Ramos (cell line): ENCODE results near the gene CACNA1C.

Source experiments
- in situ Hi-C: fragments of 300-500 bp; cut with MboI; formaldehyde crosslinking; loops from one replicate; pipeline ENCODE4 v1.14.3; 2022; ENCODE audit warnings: low sequenced_read_pairs; ENCODE audit not compliant: unreplicated experiment

CACNA1C gene

DNA sequence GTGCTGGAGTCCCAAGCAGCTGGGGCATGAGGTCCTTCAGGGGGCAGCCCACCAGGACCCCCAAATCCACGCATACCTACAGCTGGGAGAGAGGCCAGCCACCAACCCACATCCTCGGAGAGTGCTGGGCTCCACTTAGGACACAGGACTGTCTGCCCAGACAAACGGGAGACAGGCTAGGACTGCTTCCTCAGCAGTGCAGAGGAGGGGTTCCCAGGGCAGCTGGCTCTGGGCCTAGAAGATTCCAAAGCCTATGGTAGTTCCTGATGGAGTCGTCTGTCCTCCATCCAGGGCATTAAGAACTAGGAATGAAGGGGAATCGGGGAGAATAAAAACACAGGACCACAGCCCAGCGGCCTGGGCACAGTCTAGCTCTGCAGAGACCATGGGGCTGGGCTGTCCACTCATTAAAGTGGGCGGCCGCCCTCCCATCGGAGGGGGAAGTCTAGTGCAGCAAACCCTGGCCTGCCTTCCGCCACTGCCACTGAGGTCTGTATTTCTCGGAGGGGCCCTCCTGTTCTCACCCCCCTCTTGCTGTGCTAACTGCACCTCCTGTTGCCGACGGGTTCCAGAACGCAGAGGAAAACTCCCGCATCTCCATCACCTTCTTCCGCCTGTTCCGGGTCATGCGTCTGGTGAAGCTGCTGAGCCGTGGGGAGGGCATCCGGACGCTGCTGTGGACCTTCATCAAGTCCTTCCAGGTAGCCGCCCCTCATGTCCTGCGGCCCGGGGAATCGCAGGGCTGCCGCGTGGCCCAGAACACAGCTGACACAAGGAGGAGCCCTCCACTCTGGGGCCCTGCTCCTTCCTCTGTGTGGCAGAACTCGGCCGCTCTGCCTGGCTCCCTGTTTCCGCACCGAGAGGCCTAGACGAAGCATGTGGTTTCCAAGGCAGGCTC is 598.5 kb downstream of the CACNA1C start:
- in situ Hi-C loops, result no loop called here

- in situ Hi-C loops, result no loop called here
These were observed 599.2 kb downstream of the CACNA1C start for GRCh38 chr12:2652011-2652400.

GRCh38 chr12:2652401-2653081 is 599.8 kb downstream of the CACNA1C start:
- in situ Hi-C loops, result no loop called here

- in situ Hi-C loops, result no loop called here
These were observed 600.7 kb downstream of the CACNA1C start for GRCh38 chr12:2653461-2653965.

DNA sequence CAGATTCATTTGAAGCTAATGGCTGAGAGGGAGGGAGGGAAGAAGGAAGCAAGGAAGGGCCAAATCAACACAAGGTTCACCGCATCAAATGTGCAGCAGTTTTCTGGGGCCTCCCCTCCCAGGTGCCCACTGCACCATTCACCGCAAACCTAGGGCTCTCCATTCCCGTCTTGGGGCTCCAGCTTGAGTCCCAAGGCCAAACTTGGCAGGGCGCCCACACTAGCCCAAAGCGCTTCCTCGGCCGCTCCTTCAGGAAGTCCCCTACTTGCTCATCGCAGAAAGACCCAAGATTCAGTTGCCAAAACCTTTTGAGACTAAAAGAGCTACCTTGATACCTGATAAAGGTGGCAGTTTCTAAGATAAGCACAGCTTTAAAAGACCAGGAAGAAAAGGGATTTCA is 601.5 kb downstream of the CACNA1C start:
- in situ Hi-C loops, result no loop called here

- in situ Hi-C loops, result no loop called here
These were observed 602.0 kb downstream of the CACNA1C start for GRCh38 chr12:2654741-2655140.

DNA sequence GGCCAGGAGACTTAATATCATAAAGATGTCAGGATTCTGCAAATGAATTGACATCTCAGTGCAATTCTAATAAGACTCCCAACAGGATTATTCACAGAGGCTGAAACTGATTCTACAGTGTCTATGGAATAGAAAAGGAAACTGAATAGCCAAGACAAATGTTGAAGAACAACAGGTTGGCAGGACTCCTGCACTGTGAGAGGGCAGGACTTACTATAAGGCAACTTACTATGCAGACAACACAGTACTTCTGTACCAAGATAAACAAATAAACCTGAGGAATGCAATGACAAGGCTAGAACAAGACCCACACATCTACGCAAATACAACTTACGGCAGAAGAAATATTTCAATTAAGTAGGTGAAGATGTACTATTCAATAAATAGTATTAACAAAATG is 609.7 kb downstream of the CACNA1C start:
- in situ Hi-C loops, result no loop called here

GRCh38 chr12:2664721-2665577 is 612.2 kb downstream of the CACNA1C start:
- in situ Hi-C loops, result no loop called here

DNA sequence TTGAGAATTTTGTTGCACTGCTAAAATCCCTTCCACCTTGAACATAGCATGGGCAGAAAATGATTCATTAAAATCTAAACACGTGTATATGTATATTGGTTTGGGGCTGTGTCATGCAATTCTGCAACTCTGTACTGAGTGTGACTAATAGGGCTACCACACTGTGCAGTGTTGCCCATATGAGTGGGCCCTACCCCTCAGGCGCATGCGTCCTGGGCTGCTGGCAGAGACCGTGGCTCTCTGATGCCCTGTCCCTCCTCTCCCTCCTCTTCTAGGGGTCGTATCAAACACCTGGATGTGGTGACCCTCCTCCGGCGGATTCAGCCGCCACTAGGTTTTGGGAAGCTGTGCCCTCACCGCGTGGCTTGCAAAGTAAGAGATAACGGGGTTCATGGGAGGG is 613.6 kb downstream of the CACNA1C start:
- in situ Hi-C loops, result no loop called here

DNA sequence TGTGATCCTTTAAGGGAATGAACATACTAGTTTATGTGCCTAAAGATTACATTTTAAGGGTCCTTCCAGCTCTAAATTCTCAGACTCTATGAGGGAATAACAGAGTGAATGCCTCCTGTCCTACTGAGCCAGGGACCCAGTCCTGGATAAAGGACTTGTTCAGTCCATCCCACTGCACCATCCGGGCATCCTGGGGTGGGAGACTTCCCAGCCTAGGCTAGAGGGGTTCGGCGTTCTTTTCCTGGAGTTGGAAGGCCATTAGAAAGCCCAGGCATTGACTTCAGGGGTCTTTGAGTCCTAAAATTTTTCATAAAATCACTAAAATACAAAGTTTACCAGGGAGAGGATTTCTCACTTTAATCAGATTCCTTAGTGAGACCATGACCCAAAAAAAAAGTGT is 614.1 kb downstream of the CACNA1C start:
- in situ Hi-C loops, result no loop called here

GRCh38 chr12:2667716-2668440 is 615.1 kb downstream of the CACNA1C start:
- in situ Hi-C loops, result no loop called here

GRCh38 chr12:2668816-2669215 is 616.0 kb downstream of the CACNA1C start:
- in situ Hi-C loops, result no loop called here

- in situ Hi-C loops, result no loop called here
These were observed 616.8 kb downstream of the CACNA1C start for GRCh38 chr12:2669560-2669959.

- in situ Hi-C loops, result no loop called here
These were observed 620.1 kb downstream of the CACNA1C start for GRCh38 chr12:2672863-2673262.

GRCh38 chr12:2673966-2674810 is 621.4 kb downstream of the CACNA1C start:
- in situ Hi-C loops, result no loop called here

DNA sequence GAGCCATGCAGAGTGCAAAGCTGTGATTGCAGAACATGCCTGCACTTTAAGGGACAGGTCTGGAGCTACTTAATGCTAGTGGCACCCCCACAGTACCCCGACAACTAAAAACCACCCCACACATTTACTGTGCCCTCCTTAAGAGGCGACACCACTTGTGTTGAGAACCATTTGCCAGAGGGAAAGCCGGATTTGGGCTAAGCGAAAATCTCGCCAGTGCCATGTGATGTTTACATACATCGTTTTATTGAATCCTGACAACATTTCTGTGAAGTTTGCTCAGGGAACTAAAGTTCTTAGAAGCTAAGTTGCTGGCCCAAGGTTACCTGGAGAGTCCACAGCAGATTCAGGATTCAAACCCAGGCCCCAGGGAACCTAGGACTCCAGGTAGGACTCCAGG is 623.0 kb downstream of the CACNA1C start:
- in situ Hi-C loops, result no loop called here

- in situ Hi-C loops, result no loop called here
These were observed 624.5 kb downstream of the CACNA1C start for GRCh38 chr12:2677142-2677880.

GRCh38 chr12:2678426-2678825 is 625.6 kb downstream of the CACNA1C start:
- in situ Hi-C loops, result no loop called here
